HUES6 (cell line): Measurements from ENCODE around the gene FCER2.

ENCODE experiments used
- H3K27ac ChIP-seq: 2 replicates; pipeline ENCODE4 v1.7.0; 2013; ENCODE audit warnings: low read depth, mild to moderate bottlenecking, low read length, inconsistent platforms
- H3K27me3 ChIP-seq: 2 replicates; pipeline ENCODE4 v1.6.1; 2013; ENCODE audit warnings: low read length; ENCODE audit not compliant: control insufficient read depth, insufficient read depth
- H3K36me3 ChIP-seq: 2 replicates; pipeline ENCODE4 v1.6.1; 2013; ENCODE audit warnings: low read length; ENCODE audit not compliant: control insufficient read depth, insufficient read depth
- H3K4me1 ChIP-seq: 2 replicates; pipeline ENCODE4 v1.6.1; 2013; ENCODE audit warnings: low read length; ENCODE audit not compliant: control insufficient read depth, insufficient read depth
- H3K4me3 ChIP-seq: 2 replicates; pipeline ENCODE4 v1.5.1; 2013; ENCODE audit warnings: low read depth, low read length
- H3K9ac ChIP-seq: one replicate; pipeline ENCODE4 v1.6.1; 2013; ENCODE audit warnings: mild to moderate bottlenecking, low read length
- H3K9me3 ChIP-seq: 2 replicates; pipeline ENCODE4 v1.6.1; 2013; ENCODE audit warnings: low read depth, low read length; ENCODE audit not compliant: control insufficient read depth, insufficient read depth

The FCER2 gene

DNA sequence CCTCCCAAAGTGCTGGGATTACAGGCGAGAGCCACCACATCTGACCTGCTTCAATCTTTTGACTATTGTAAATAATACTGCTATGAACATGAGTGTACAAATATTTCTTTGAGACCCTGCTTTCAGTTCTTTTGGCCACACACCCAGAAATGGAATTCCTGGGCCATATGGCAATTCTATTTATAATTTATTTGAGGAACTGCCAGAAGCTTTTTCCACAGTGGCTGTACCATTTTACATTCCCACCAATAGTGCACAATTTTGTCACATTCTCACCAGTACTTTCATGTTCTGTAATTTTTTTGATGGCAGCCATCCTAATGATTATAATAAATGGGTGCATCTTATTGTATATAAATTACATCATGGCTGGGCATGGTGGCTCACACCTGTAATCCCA lies 13.7 kb upstream of the FCER2 start:
- H3K9me3 ChIP-seq, result peaks cover 4% of the 10 kb centered on the region; the same call in 1 of the 2 replicates
- H3K9ac ChIP-seq, result no peak overlapping the region
- no peaks in the 10 kb centered on the region for H3K4me1 ChIP-seq
- H3K4me3 ChIP-seq, result no peak overlapping the region
- H3K27me3 ChIP-seq, result peaks cover 6% of the 10 kb centered on the region; the same call in 1 of the 2 replicates
- no peak overlapping the region for H3K27ac ChIP-seq
- no peaks in the 10 kb centered on the region for H3K36me3 ChIP-seq

DNA sequence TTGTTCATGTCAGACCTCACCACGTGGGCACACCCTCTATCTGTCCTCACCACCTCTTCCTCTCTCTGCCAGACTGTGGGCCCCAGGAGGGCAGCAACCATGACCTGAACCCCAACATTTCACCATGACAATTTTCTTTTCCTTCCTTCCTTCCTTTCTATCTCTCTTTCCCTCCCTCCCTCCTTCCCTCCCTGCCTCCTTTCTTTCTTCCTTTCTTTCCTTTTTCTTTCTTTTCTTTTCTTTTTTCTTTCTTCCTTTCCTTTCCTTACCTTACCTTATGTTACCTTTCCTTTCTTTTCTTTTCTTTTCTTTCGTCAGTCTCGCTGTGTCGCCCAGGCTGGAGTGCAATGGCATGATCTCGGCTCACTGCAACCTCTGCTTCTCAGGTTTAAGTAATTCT lies 8.7 kb upstream of the FCER2 start:
- no peak overlapping the region for H3K27ac ChIP-seq
- H3K4me1 ChIP-seq, result no peaks in the 10 kb centered on the region
- H3K36me3 ChIP-seq, result no peaks in the 10 kb centered on the region
- H3K4me3 ChIP-seq, result no peak overlapping the region
- no peaks in the 10 kb centered on the region for H3K9me3 ChIP-seq
- H3K9ac ChIP-seq, result no peak overlapping the region
- H3K27me3 ChIP-seq, result peaks cover 3% of the 10 kb centered on the region; the same call in 1 of the 2 replicates

- Histone ChIP-seq H3K36me3 (no peaks in the 10 kb centered on the region), H3K9ac (no peak overlapping the region), H3K27ac (no peak overlapping the region), H3K4me1 (no peaks in the 10 kb centered on the region), H3K9me3 (no peaks in the 10 kb centered on the region), H3K4me3 (no peak overlapping the region), H3K27me3 (peaks cover 3% of the 10 kb centered on the region; the same call in 1 of the 2 replicates)
These were observed 8.1 kb upstream of the FCER2 start for GRCh38 chr19:7709932-7710460.

DNA sequence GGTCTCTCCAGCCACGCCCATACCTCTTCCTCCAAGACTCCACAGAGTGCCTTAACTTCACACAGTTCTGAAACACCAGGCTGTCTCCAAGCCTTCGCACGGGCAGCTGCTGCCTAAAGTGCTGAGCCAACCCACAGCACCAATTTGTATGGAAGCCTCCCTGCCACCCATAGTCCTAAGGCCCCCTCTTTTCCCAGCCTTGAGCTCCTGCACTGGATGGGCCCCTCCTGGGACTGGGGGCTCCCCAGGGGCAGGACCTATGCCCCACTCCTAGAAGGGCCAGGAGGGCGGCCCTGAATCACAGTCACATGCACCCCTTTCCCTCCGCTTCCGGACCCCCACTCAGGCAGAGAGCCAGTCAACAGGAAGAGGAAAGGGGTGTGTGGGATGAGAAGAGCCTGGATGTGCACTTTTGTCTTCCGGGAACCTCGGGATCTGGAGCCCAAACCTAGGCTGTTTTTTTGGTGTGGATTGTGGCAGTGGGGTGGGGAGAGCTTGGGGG lies 5.1 kb upstream of the FCER2 start:
- no peaks in the 10 kb centered on the region for H3K4me1 ChIP-seq
- no peak overlapping the region for H3K9ac ChIP-seq
- H3K4me3 ChIP-seq, result no peak overlapping the region
- no peaks in the 10 kb centered on the region for H3K36me3 ChIP-seq
- no peaks in the 10 kb centered on the region for H3K9me3 ChIP-seq
- peaks cover 15% of the 10 kb centered on the region; the same call in 1 of the 2 replicates for H3K27me3 ChIP-seq
- H3K27ac ChIP-seq, result no peak overlapping the region

GRCh38 chr19:7706188-7706954 lies 4.4 kb upstream of the FCER2 start:
- H3K27ac ChIP-seq, result no peak overlapping the region
- H3K36me3 ChIP-seq, result no peaks in the 10 kb centered on the region
- no peaks in the 10 kb centered on the region for H3K4me1 ChIP-seq
- no peak overlapping the region for H3K9ac ChIP-seq
- H3K9me3 ChIP-seq, result no peaks in the 10 kb centered on the region
- H3K27me3 ChIP-seq, result peaks cover 15% of the 10 kb centered on the region; the same call in 1 of the 2 replicates
- no peak overlapping the region for H3K4me3 ChIP-seq

DNA sequence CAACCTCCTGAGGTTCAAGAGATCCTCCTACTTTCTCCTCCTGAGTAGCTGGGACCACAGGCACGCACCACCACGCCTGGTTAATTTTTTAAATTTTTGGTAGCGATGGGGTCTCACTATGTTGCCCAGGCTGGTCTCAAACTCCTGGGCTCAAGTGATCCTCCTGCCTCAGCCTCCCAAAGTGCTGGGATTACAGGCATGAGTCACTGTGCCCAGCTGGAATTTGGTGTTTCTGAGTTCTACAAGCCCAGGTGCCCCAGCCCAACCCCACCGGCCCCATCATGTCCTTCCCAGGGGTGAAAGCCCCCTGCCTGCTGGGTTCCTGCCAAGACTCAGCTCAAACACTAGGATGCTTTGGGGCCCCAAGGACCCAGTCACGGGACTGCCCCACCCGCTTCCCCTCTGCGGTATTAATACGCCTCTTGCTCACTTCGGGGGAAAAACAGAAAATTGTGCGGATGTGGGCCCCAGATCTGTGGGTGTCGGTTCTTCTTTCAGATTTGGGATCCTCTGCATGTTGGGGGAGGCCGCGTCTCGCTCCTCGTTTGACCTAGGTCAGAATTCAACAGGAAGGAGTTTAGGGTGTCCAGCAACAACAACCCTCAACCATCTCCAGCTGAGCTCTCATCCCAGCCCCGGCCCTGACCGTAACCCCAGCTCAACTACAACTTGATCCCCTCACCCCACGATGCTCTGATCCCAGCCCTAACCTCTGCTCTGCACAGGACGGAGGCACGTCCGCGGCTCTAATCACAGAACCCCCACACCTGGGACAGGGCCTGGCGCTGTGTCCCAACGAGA lies 3.7 kb upstream of the FCER2 start:
- peaks cover 15% of the 10 kb centered on the region; the same call in 1 of the 2 replicates for H3K27me3 ChIP-seq
- H3K27ac ChIP-seq, result no peak overlapping the region

DNA sequence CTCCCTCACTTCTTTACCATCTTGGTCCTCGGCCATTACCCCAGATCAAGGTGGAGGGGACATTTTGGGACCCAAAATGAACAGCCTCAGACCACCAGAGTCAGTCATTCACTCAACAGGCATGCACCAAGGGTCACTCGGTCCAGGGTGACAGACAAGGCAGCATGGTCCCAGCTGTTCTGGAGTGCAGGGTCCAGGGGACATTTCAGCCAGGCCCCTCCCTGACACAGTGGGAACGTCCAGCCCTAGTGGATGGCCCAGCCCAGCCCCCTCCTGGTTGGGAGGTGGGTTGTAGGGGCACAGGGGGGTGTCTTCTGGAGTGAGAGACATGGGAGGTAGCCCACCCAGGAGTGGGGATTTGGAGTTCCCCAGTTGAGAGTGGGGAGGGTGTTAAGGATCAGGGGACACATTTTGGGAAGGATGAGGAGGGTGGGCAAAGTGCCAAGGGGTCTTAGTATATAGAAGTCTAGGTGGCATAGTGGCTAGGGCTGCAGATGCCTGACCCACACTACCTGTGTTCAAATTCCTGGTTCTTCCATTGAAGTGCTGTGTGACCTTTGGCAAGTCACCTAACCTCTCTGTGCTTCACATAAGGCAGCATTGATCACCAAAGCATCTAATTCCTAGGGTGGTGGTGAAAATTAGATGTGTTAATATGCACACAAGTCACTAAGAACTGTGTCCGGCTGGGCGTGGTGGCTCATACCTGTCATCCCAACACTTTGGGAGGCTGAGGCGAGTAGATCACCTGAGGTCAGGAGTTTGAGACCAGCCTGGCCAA lies 2.5 kb upstream of the FCER2 start:
- Histone ChIP-seq H3K27me3 (peaks cover 23% of the 10 kb centered on the region), H3K36me3 (no peaks in the 10 kb centered on the region), H3K4me1 (no peaks in the 10 kb centered on the region), H3K9me3 (no peaks in the 10 kb centered on the region), H3K27ac (no peak overlapping the region), H3K4me3 (no peak overlapping the region), H3K9ac (no peak overlapping the region)

More for the DNA sequence above, 3.7 kb upstream of the FCER2 start:
- Histone ChIP-seq H3K9ac (no peak overlapping the region), H3K4me3 (no peak overlapping the region), H3K4me1 (no peaks in the 10 kb centered on the region), H3K9me3 (no peaks in the 10 kb centered on the region), H3K36me3 (no peaks in the 10 kb centered on the region)

DNA sequence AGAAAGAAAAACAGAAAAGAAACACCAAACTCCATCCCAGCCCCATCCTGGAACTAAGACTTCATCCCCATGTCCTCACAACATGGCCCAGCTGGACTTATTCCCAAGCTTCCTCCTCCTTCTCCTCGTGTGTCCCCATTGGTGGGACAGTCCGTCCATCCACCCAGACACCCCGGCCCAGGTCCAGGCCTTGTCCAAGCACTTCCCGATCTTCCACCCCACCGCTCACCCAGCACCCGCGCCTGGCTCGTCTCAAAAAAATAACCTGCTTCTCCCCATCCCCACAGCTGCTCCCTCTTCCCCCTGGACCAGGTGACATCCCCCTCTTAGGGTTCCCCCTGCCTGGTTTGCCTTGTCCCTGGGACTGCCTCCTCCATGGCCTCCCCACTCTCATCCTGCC lies 1.4 kb upstream of the FCER2 start:
- H3K9me3 ChIP-seq, result no peaks in the 10 kb centered on the region
- no peaks in the 10 kb centered on the region for H3K36me3 ChIP-seq
- peaks cover 7% of the 10 kb centered on the region; the same call in 1 of the 2 replicates for H3K4me1 ChIP-seq
- H3K27ac ChIP-seq, result no peak overlapping the region
- H3K9ac ChIP-seq, result no peak overlapping the region
- peaks cover 33% of the 10 kb centered on the region for H3K27me3 ChIP-seq
- no peak overlapping the region for H3K4me3 ChIP-seq

- H3K27me3 ChIP-seq, result peaks cover 50% of the 10 kb centered on the region
- H3K4me1 ChIP-seq, result peaks cover 7% of the 10 kb centered on the region; the same call in 1 of the 2 replicates
- H3K9ac ChIP-seq, result no peak overlapping the region
- no peaks in the 10 kb centered on the region for H3K36me3 ChIP-seq
- H3K27ac ChIP-seq, result no peak overlapping the region
- no peaks in the 10 kb centered on the region for H3K9me3 ChIP-seq
- no peak overlapping the region for H3K4me3 ChIP-seq
These were observed 780 bp downstream of the FCER2 start for GRCh38 chr19:7701049-7701653.
